GM12801 (cell line): Measurements from ENCODE around the gene NCAM2.

Experiments used
- TF ChIP-seq, protein P1 (sequence below): IDR thresholded peaks from one replicate; pipeline ENCODE4 v1.5.1; 2011; ENCODE audit warnings: control low read depth; ENCODE audit not compliant: insufficient read length; ENCODE audit errors: extremely low read depth

NCAM2 gene

DNA sequence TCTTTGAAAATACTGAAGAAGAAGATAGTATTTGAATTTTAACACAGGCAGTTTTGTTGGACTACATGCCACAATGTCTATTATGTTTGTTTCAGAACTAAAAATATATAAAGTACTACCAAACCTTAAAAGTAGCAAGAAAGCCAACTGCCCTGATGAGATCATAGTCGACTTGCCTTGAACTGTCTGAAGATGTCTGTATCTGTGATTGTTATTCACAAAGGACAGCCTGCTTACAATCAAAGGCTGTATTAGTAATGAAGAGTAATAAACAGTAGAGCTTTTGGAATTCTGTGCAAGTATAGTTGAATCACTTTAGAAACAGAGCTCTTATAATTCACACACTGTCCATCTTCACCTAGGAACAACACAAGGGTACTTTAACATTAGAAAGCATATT, 228.3 kb downstream of the NCAM2 start:
- TF ChIP-seq, protein P1, sequence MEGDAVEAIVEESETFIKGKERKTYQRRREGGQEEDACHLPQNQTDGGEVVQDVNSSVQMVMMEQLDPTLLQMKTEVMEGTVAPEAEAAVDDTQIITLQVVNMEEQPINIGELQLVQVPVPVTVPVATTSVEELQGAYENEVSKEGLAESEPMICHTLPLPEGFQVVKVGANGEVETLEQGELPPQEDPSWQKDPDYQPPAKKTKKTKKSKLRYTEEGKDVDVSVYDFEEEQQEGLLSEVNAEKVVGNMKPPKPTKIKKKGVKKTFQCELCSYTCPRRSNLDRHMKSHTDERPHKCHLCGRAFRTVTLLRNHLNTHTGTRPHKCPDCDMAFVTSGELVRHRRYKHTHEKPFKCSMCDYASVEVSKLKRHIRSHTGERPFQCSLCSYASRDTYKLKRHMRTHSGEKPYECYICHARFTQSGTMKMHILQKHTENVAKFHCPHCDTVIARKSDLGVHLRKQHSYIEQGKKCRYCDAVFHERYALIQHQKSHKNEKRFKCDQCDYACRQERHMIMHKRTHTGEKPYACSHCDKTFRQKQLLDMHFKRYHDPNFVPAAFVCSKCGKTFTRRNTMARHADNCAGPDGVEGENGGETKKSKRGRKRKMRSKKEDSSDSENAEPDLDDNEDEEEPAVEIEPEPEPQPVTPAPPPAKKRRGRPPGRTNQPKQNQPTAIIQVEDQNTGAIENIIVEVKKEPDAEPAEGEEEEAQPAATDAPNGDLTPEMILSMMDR = no peak

DNA sequence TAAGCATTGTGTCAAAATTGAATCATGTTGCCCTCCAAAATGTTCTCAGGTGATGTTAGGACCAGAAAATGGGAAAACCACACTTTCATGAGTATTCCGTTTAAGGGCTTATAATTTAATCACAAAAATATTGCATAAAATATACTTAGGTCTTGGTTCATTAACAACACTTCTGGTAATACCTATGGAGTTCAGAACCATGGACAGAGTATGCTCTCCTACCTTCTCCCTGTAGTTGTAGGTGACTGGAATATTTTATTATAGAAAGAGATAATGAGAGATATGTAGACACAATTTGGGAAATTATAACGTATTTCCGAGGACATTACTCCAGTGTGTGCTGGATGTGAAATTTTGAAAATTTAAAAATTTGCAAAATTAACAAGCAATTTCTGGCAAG, 232.5 kb downstream of the NCAM2 start:
- TF ChIP-seq, protein P1 = no peak

DNA sequence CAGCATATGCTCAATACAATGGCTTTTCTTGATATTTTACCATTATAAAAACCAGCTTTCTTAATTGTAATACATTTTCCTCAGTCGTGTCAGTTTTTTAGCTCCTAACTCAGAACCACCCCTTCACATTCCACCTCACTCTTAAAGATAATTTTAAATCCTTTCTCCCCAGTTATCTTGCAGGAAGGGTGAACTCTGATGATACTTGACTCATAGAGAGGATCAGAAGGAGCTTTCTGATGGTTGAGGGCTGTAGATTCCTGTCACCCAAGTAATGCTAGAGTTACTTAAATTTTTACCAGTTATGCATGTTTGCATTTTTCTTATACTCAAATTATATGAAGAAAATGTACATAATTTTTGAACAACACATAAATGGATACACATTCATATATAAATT, 233.7 kb downstream of the NCAM2 start:
- TF ChIP-seq, protein P1 = no peak

DNA sequence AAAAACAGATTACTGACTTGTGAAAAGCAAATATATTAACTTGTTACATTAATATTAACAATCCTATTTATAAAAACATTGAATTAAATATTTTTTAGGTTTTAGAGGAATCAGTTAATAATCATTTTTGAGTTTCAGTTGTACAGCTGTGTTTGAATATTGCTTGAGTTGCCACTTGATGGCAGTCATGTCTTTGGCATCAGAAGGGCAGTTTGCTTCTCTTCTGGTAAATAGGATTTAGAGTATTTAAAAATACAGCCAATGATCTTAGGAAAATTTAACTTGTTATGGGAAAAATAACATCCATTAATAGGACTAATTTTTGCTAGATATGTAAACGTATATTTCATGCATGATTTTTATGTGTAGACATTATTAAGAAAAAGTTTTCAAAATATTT, 234.1 kb downstream of the NCAM2 start:
- TF ChIP-seq, protein P1 = no peak

DNA sequence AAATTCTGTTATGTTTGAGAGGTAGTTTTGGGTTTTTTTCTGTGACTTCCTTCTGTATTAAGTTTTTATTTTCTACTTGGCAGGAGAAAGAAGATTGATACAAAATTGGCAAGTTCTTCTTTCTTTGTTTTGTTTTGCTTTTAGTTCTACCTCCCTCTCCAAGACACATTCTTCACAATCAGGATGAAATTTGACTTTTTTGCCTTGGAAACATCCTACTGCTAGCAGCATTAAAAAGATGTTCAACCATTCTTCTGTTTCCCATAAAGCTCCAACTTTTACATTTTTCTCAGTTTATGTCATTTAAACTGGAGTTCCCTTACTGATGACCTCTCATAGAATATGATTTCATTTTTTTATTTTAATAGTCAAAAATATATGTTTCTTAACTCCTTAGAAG, 234.8 kb downstream of the NCAM2 start:
- TF ChIP-seq, protein P1 = no peak

DNA sequence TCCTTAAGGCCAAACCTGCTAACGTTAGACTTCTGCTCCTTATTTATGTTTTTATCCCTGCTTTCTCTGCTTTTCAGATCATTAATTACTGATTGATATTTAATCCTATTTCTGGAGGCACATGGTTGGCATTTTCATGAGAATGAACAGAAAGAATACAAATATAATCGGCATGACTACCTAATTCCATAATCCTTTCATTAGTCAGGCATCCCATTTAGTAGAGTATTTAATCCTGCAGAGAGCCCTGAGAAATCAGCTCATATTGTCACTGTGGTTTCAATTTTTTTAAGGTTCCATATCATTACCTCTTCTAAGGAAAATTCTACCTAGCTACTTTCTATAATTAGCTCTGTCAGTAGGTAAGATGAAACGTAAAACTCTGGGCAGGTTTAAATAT, 238.8 kb downstream of the NCAM2 start:
- TF ChIP-seq, protein P1 = no peak

DNA sequence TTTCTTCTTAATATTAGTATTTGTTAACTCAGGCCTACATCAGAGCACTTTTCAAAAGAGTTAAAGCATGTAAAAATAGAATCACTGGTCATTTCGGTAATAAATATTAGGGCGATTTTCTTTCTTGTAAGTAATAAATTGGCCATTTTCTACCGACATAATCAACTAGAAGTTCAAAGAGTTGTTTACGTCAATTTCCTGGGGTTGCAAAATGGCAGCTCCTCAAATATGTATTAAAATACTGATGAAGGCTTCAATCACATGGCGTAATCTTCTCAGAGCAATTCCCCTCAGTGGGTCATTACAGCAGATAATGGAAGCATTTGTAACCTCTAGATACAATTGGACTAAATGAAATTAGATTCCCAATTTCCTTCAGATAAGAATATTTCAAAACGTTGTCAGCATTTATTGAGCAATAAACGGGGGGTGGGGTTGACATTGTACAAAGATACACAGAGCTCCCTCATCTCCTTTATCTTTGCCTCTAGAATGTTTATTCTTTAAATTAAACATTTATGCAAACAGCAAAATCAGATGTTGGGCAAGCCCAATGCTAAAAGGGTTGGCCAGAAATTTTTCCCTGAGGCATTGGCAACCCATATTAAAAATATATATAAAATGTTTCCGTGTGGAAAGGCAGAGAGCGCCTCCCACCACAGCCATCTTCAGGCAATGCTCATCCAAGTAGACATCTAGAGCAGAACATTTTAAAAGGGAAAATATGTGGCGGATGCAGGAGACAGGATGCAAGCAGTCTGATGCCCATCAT, 240.6 kb downstream of the NCAM2 start:
- TF ChIP-seq, protein P1 = no peak
